Measurements from ENCODE around the gene ROPN1L.

Gene ROPN1L

DNA sequence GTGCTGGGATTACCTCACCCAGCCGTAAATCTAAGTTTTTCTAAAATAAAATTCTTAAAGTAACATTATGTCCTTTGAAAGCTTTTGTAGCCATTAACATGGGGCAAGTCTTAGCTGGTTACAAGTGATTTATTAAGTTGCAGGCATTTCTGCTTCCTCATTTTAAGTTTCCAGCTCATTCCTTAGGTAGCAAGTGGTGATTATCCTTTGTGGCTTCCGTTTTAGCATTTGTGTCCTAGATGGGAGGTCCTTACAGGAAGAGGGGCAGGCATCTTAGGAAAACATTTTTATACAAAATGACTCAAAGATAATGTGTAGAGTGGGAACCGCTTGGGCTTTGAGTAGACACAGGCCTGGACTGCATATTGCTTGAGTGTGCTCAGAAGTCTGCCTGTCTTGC is 35.0 kb upstream of the ROPN1L start:
- H3K4me2 ChIP-seq (ENCODE audit: low read depth, low read length, poor library complexity, severe bottlenecking), result no peak overlapping the region
- H3K36me3 ChIP-seq (ENCODE audit: low read length), result peaks cover 68% of the 10 kb centered on the region
- TF ChIP-seq, protein P1, sequence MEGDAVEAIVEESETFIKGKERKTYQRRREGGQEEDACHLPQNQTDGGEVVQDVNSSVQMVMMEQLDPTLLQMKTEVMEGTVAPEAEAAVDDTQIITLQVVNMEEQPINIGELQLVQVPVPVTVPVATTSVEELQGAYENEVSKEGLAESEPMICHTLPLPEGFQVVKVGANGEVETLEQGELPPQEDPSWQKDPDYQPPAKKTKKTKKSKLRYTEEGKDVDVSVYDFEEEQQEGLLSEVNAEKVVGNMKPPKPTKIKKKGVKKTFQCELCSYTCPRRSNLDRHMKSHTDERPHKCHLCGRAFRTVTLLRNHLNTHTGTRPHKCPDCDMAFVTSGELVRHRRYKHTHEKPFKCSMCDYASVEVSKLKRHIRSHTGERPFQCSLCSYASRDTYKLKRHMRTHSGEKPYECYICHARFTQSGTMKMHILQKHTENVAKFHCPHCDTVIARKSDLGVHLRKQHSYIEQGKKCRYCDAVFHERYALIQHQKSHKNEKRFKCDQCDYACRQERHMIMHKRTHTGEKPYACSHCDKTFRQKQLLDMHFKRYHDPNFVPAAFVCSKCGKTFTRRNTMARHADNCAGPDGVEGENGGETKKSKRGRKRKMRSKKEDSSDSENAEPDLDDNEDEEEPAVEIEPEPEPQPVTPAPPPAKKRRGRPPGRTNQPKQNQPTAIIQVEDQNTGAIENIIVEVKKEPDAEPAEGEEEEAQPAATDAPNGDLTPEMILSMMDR (IDR thresholded peaks at IDR 0.05; ENCODE audit: insufficient read depth, low read length, poor library complexity, severe bottlenecking), result no peak
- TF ChIP-seq EZH2phosphoT487 (conservative IDR thresholded peaks at IDR 0.05; ENCODE audit: low read length), result no peak
- no peak overlapping the region for H3K4me3 ChIP-seq (ENCODE audit: insufficient read depth, low read length, poor library complexity, severe bottlenecking)
- H4K20me1 ChIP-seq (ENCODE audit: low read depth, low read length), result no peaks in the 10 kb centered on the region
- H2AFZ ChIP-seq (ENCODE audit: low read depth, low read length, severe bottlenecking), result no peak overlapping the region
- no peaks in the 10 kb centered on the region for H3F3A ChIP-seq (ENCODE audit: insufficient read depth)
- H3K9ac ChIP-seq (ENCODE audit: low read length), result no peak overlapping the region
- H3K79me2 ChIP-seq (ENCODE audit: insufficient read depth, low read length), result no peaks in the 10 kb centered on the region
- H3K27ac ChIP-seq (ENCODE audit: low read depth, low read length), result no peak overlapping the region
- no peaks in the 10 kb centered on the region for H3K9me3 ChIP-seq (ENCODE audit: insufficient read depth, low read length)
- no peaks in the 10 kb centered on the region for H3K9me2 ChIP-seq (replicated peaks; ENCODE audit: insufficient read depth, low read length)
- no peaks in the 10 kb centered on the region for H3K27me3 ChIP-seq (ENCODE audit: low read length)

DNA sequence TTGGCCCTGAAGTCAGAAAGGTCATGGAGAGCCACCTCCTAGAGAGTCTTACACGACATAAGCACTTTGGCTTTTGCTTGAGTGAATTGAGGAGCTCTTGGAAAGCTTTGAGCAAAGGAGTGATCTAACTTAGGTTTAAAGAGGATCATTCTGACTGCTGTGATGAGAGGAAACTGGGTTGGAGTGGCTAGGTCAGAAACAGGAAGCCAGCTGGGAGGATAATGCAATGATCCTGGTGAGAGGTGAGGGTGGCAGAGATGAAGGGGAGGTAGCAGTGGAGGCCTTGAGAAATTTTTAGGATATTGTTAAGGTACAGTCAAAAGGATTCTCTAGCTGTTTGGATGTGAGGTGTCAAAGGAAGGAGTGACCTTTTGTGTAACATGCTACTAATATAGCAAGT is 32.2 kb upstream of the ROPN1L start:
- H4K20me1 ChIP-seq (ENCODE audit: low read depth, low read length), result no peaks in the 10 kb centered on the region
- TF ChIP-seq, protein P1 (IDR thresholded peaks at IDR 0.05; ENCODE audit: insufficient read depth, low read length, poor library complexity, severe bottlenecking), result no peak
- no peak for TF ChIP-seq EZH2phosphoT487 (conservative IDR thresholded peaks at IDR 0.05; ENCODE audit: low read length)
- peaks cover 59% of the 10 kb centered on the region; the same call in 1 of the 2 replicates for H3K36me3 ChIP-seq (ENCODE audit: low read length)
- H3F3A ChIP-seq (ENCODE audit: insufficient read depth), result no peaks in the 10 kb centered on the region; the same call in 1 of the 2 replicates
- no peaks in the 10 kb centered on the region for H3K9me2 ChIP-seq (replicated peaks; ENCODE audit: insufficient read depth, low read length)
- no peaks in the 10 kb centered on the region for H3K79me2 ChIP-seq (ENCODE audit: insufficient read depth, low read length)
- no peaks in the 10 kb centered on the region for H3K27me3 ChIP-seq (ENCODE audit: low read length)
- no peaks in the 10 kb centered on the region for H3K9me3 ChIP-seq (ENCODE audit: insufficient read depth, low read length)
- no peak overlapping the region for H3K9ac ChIP-seq (ENCODE audit: low read length)
- H3K4me2 ChIP-seq (ENCODE audit: low read depth, low read length, poor library complexity, severe bottlenecking), result no peak overlapping the region
- no peak overlapping the region for H2AFZ ChIP-seq (ENCODE audit: low read depth, low read length, severe bottlenecking)
- H3K4me3 ChIP-seq (ENCODE audit: insufficient read depth, low read length, poor library complexity, severe bottlenecking), result no peak overlapping the region
- H3K27ac ChIP-seq (ENCODE audit: low read depth, low read length), result no peak overlapping the region

DNA sequence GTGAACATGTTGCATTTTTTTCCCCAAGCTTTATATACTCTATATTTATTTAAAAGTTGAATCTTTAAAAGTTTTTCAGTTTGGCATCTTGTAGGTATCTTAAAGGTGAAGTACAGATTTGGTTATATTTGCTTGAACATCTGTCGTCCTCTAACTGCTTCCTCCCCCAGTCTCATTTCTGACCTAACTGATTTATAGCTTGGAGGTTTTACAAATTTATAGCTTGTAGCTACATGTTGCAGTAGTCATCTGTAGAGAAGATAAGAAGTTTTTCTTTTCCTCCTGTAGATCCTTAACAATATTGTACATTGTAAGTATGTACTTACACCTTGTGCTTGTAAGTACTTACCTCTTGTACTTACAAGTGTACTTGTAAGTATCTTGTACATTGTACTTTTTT is 31.0 kb upstream of the ROPN1L start:
- no peaks in the 10 kb centered on the region; the same call in 1 of the 2 replicates for H3F3A ChIP-seq (ENCODE audit: insufficient read depth)
- H4K20me1 ChIP-seq (ENCODE audit: low read depth, low read length), result no peaks in the 10 kb centered on the region

More for the DNA sequence above, 31.0 kb upstream of the ROPN1L start:
- TF ChIP-seq EZH2phosphoT487 (conservative IDR thresholded peaks at IDR 0.05; ENCODE audit: low read length), result no peak
- TF ChIP-seq, protein P1 (IDR thresholded peaks at IDR 0.05; ENCODE audit: insufficient read depth, low read length, poor library complexity, severe bottlenecking), result no peak
- no peaks in the 10 kb centered on the region for H3K27me3 ChIP-seq (ENCODE audit: low read length)
- H3K9ac ChIP-seq (ENCODE audit: low read length), result no peak overlapping the region
- H3K4me3 ChIP-seq (ENCODE audit: insufficient read depth, low read length, poor library complexity, severe bottlenecking), result no peak overlapping the region
- peaks cover 61% of the 10 kb centered on the region; the same call in 1 of the 2 replicates for H3K36me3 ChIP-seq (ENCODE audit: low read length)
- H2AFZ ChIP-seq (ENCODE audit: low read depth, low read length, severe bottlenecking), result no peak overlapping the region
- no peak overlapping the region for H3K27ac ChIP-seq (ENCODE audit: low read depth, low read length)
- H3K9me2 ChIP-seq (replicated peaks; ENCODE audit: insufficient read depth, low read length), result no peaks in the 10 kb centered on the region
- no peaks in the 10 kb centered on the region for H3K79me2 ChIP-seq (ENCODE audit: insufficient read depth, low read length)
- H3K4me2 ChIP-seq (ENCODE audit: low read depth, low read length, poor library complexity, severe bottlenecking), result no peak overlapping the region
- H3K9me3 ChIP-seq (ENCODE audit: insufficient read depth, low read length), result no peaks in the 10 kb centered on the region
